ENCODE data around the gene CCNJL. TPM values are rescaled to one million over a fixed set of nuclear protein-coding genes. Genes with fewer than 3 reads are reported as not detected.

The CCNJL gene
- total RNA-seq, 3 donors from 2014 or later: 8.7 to 32.7 (median 25.0) TPM

DNA sequence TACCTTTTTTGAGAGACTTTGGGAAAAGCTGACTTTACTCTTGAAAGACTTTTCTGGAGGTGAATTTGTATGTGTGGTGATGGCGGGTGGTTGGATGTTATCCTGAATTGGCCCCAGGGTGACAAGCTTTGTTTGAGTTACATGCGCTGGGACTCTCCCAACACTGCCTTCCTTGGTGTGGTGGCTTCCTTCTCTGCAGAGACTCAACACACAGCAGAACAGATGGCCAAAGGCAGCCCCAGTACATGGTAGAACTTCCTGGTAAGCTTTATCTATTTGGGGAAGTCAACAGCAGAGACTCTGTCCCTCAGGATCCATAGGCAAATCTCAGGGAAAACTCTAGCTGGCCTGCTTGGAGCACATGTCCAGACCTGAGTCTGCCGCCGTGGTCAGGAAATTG is 39.9 kb upstream of the CCNJL start:
- peak; percentile 64 for ATAC-seq
- H3K4me3 ChIP-seq: no peak overlapping the region
- intact Hi-C loops (cut with DNase I, micrococcal nuclease): no loop called here

GRCh38 chr5:160349935-160350303 is 37.6 kb upstream of the CCNJL start:
- no peak for DNase-seq
- H3K4me3 ChIP-seq: no peak overlapping the region
- TF ChIP-seq, protein P1, sequence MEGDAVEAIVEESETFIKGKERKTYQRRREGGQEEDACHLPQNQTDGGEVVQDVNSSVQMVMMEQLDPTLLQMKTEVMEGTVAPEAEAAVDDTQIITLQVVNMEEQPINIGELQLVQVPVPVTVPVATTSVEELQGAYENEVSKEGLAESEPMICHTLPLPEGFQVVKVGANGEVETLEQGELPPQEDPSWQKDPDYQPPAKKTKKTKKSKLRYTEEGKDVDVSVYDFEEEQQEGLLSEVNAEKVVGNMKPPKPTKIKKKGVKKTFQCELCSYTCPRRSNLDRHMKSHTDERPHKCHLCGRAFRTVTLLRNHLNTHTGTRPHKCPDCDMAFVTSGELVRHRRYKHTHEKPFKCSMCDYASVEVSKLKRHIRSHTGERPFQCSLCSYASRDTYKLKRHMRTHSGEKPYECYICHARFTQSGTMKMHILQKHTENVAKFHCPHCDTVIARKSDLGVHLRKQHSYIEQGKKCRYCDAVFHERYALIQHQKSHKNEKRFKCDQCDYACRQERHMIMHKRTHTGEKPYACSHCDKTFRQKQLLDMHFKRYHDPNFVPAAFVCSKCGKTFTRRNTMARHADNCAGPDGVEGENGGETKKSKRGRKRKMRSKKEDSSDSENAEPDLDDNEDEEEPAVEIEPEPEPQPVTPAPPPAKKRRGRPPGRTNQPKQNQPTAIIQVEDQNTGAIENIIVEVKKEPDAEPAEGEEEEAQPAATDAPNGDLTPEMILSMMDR (IDR thresholded peaks at IDR 0.05): no peak
- no peaks in the 10 kb centered on the region for H3K9me3 ChIP-seq
- intact Hi-C loops (cut with DNase I, micrococcal nuclease): loop anchor here (5.0 to 10.0 kb wide), 2 partner anchors 153 to 325 kb away; no protein-coding TSS in a partner anchor
- H3K4me1 ChIP-seq (ENCODE audit: low read depth): peaks cover 5% of the 10 kb centered on the region
- no peak for ATAC-seq
- no peaks in the 10 kb centered on the region for H3K36me3 ChIP-seq (ENCODE audit: low read depth)

More for the DNA sequence above, 39.9 kb upstream of the CCNJL start:
- H3K9me3 ChIP-seq: no peaks in the 10 kb centered on the region
- DNase-seq: no peak
- H3K4me1 ChIP-seq (ENCODE audit: low read depth): no peaks in the 10 kb centered on the region
- H3K36me3 ChIP-seq (ENCODE audit: low read depth): no peaks in the 10 kb centered on the region
- TF ChIP-seq, protein P1 (IDR thresholded peaks at IDR 0.05): no peak

GRCh38 chr5:160349249-160349934 is 37.0 kb upstream of the CCNJL start:
- H3K36me3 ChIP-seq (ENCODE audit: low read depth): no peaks in the 10 kb centered on the region
- TF ChIP-seq, protein P1 (IDR thresholded peaks at IDR 0.05): no peak
- H3K9me3 ChIP-seq: no peaks in the 10 kb centered on the region
- peaks cover 5% of the 10 kb centered on the region for H3K4me1 ChIP-seq (ENCODE audit: low read depth)
- DNase-seq: no peak
- ATAC-seq: no peak
- intact Hi-C loops (cut with DNase I, micrococcal nuclease): loop anchor here (5.0 to 10.0 kb wide), 2 partner anchors 152 to 325 kb away; no protein-coding TSS in a partner anchor
- H3K4me3 ChIP-seq: no peak overlapping the region

DNA sequence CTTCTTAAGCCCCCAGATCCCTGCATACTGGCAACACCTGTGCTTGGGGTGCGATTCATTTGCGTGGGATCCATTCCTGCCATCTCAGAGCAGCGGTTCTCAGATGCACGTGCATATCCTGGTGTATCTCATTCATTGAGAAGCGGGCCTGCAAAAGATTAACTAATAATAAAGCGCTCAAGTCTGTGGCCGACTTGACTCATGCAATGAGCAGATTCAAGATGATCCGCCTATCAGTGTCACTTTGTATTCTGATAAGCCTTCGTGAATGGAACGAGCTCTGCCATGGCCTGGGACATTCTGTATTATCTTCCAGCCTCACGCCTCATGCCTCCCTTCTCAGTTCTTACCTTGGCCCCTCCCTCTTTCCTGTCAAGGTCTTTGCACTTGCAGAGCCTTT is 35.7 kb upstream of the CCNJL start:
- H3K36me3 ChIP-seq (ENCODE audit: low read depth): no peaks in the 10 kb centered on the region
- ATAC-seq (no peak), DNase-seq (no peak)
- H3K4me1 ChIP-seq (ENCODE audit: low read depth): peaks cover 5% of the 10 kb centered on the region
- H3K4me3 ChIP-seq: no peak overlapping the region
- intact Hi-C loops (cut with DNase I, micrococcal nuclease): loop anchor here (5.0 to 10.0 kb wide), 2 partner anchors 151 to 323 kb away; no protein-coding TSS in a partner anchor
- H3K9me3 ChIP-seq: no peaks in the 10 kb centered on the region
- TF ChIP-seq, protein P1 (IDR thresholded peaks at IDR 0.05): no peak

- intact Hi-C loops (cut with DNase I, micrococcal nuclease): loop anchor here (2.0 to 10.0 kb wide), 3 partner anchors 149 to 323 kb away; no protein-coding TSS in a partner anchor
- peaks cover 5% of the 10 kb centered on the region for H3K4me1 ChIP-seq (ENCODE audit: low read depth)
- no peak for ATAC-seq
- no peaks in the 10 kb centered on the region for H3K9me3 ChIP-seq
- H3K36me3 ChIP-seq (ENCODE audit: low read depth): no peaks in the 10 kb centered on the region
- DNase-seq: no peak
- no peak overlapping the region for H3K4me3 ChIP-seq
- TF ChIP-seq, protein P1 (IDR thresholded peaks at IDR 0.05): no peak
Measured at GRCh38 chr5:160347448-160347847, 35.1 kb upstream of the CCNJL start.
